Measurements from ENCODE around the gene CUEDC2.

The CUEDC2 gene

DNA sequence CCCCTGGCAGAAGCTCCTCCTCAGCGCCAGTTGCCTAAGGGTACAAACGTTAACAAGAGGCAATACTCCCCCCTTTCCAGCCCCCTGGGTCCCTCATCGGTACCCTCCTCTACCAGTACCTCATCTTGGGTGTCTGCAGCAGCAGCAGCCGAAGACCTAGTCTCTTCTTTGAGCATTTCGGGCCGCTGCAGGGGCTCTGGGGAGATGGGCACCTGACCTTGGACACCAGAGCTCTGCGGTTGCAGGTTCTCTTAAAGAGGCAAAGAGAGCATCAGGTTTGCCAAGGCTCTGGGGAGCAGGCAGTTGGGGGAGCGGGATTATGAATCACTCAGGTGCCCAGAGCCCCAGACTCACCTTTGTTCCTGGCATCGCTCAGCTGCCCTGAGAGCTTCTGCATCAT, 8.2 kb downstream of the CUEDC2 start:
- ATAC-seq, result no peak

DNA sequence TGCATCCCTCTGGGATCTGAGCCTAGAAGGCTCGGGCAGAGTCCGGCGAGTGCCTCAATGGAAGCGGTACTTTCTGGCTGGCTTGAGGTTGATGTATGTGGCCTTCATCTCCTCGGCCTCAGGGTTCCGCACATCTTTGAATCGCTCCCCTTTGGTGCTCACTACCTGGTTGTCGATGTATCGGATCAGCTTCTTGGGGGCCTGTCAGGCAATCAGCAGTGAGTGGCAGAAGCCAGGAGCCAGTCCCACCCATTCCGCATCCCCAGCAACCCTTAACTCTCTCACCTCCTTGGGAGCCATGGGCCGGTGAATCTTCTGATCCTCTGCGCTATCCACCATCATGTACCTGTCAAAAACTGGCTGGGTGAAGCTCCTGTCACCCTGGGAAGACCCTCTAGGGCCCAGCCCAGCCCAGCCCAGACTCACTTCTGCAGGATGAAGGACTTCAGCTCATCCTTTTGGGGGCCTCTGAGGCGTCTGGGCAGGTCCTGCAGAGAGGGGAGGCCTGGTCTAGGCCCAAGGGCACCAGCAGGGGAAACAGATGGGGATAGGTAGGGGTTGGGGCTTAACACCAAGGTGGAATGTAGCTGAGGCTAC, 8.9 kb downstream of the CUEDC2 start:
- no peak for ATAC-seq

DNA sequence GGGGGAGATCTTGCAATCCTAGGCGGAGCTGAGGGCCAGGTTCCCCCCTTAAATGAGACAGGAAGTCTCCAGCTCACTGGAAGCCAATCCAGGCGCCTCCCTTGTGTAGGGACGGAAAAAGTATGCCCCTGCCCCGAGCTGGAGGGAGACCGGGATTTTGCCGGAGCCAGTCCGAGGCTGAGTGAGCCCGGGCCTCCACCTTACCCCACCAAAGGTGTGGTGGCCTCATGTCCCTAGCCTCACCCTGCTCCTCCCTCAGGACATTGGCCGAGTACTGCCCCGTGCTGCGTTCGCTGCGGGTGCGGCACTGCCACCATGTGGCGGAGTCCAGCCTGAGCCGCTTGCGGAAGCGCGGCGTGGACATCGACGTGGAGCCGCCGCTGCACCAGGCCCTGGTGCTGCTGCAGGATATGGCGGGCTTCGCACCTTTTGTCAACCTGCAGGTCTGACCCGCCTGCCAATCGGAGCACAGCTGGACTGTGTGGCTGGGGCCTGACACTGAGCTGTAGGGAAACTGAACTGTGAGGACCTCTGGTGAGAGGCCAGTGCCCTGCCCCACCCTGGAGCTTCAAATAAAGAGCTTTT, 9.7 kb downstream of the CUEDC2 start:
- ATAC-seq, result peak; percentile 8

DNA sequence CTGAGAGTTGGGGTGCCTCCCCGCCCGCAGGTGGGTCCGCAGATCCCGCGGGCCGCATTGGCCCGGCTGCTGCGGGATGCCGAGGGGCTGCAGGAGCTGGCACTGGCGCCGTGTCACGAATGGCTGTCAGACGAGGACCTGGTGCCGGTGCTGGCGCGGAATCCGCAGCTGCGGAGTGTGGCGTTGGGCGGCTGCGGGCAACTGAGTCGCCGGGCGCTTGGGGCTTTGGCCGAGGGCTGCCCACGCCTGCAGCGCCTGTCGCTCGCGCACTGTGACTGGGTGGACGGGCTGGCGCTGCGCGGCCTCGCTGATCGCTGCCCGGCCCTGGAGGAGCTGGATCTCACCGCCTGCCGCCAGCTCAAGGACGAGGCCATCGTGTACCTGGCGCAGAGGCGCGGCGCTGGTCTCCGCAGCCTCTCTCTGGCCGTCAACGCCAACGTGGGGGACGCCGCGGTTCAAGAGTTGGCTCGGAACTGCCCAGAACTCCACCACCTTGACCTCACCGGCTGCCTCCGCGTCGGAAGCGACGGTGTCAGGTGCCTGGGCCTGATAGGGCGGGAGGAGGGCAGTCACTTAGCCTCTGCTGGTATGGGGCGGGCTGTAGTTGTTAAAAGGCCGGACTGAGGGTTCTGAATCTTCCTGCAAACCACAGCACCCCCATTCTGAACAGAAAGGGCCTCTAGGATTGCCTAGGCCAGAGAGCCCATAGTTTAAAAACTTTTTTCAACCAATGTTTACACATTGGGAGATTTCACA, 10.4 kb downstream of the CUEDC2 start:
- ATAC-seq, result peak; percentile 1 to 5

DNA sequence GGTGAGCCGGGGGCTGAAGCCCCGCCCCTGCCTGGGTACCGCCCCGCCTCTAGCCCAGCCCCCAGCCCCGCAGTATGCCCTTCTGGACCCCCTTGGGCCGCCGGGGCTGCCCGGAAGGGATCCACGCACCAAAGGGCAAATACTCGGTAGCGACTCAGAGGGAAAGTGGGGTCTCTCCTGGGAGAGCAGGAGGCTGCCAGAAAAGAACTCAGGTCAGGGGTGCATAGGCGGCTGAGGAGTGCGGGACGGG, 10.9 kb downstream of the CUEDC2 start:
- ATAC-seq, result no peak

DNA sequence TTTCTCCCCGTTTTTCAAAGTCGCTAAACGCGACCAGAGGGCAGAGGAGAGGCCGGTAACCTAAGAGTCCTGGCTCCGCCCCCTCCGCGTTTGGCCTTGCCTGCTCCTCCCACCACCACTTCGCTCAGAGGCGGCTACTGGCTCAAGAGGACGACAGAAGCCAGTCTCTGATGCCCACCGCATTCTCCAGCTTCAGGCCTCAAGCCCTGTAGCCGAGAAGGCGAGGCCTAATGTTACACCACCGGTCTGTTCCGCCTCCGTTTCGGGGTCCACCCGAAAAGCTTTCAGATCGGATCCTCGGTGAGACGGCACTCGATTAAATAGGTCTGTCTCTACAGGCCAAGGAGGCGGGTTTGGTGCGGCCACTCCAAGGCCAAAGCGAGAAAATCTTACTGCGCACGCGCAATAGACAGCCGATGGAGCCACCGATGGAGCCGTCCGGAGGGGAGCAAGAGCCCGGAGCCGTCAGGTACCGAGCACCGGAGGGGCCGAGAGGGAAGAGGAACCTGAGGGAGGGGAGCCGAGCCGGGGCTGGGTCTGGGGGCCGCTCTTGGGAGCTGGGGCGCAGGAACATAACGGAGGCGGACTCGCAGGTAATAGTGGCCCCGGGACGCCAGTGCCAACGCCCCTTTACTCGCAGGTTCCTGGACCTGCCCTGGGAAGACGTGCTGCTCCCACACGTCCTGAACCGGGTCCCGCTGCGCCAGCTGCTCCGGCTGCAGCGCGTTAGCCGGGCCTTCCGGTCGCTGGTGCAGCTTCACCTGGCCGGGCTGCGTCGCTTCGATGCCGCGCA, 11.5 kb downstream of the CUEDC2 start, which contains the start of gene FBXL15:
Gene FBXL15, plus strand, starts transcription at position 123 of the 793 bp plus-strand sequence. Its CDS starts 294 bp downstream, at position 417.
- peak; percentile 80 to 85 for ATAC-seq

DNA sequence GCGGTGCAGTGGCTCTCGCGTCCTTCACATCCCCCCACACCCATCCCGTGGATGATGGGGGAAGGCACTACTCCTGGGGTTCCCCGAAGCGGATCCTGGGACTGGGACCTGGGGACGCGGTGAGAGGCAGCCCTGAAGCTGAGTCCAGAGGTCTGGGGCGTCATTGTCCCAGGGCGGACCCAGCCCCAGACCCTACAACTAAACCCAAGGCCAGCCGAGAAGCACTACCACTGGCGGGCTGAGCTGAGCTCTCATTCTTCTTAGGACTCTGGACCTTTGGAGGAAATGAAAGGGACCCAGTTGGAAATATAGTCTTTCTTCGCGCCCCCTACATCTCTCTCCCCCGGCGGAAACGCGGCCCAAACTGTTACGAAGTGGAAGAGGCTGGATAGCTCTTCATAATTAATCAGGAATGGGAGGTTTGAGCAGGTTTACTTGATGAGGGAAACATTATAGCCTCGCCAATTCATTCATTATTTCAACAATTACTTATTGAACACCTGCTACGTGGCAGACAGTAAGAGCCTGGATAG, 12.1 kb downstream of the CUEDC2 start:
- ATAC-seq, result no peak

DNA sequence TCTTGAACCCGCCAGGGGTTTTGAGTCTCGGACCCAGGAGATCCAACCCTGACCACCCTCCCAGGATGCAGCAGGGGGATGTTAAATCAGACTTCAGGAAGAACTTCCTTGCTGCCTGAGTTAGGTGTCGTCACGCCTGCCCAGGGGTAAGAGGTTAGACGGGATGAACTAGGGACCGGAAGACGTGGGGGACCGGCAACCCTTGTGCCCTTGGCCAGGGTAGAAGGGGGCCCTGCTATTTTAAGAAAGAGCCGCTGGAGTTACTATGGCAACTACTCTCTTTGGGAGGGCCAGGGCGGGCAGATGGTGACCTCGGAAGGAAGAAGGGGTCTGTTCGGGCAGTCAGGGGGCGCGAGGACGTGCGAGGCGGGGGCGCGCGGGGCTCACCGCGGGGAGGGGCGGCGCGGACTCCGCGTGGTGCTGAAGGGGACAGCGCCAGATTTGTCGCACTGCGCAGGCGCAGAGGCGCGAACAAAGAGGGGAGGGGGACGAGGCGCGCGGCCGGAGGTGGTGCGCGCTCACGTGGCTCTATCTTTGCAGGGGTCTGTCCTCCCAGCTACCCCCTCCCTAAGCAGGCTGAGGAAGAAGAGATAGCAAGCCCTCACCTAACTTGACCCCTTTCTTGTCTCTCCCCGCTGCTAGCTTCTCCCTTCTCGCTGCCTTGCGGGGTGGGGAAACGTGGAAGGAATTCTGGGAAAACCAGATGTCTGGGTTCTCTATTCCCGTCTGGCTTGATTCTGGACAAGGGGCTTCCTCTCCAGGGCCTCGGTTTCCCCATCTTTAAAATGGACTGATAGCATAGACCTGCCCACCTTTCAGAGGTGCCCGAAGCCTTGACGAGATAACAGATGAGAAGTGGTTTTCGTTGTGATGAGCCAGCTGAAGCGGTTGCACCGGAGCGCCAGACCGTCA, 12.8 kb downstream of the CUEDC2 start:
- no peak for ATAC-seq

DNA sequence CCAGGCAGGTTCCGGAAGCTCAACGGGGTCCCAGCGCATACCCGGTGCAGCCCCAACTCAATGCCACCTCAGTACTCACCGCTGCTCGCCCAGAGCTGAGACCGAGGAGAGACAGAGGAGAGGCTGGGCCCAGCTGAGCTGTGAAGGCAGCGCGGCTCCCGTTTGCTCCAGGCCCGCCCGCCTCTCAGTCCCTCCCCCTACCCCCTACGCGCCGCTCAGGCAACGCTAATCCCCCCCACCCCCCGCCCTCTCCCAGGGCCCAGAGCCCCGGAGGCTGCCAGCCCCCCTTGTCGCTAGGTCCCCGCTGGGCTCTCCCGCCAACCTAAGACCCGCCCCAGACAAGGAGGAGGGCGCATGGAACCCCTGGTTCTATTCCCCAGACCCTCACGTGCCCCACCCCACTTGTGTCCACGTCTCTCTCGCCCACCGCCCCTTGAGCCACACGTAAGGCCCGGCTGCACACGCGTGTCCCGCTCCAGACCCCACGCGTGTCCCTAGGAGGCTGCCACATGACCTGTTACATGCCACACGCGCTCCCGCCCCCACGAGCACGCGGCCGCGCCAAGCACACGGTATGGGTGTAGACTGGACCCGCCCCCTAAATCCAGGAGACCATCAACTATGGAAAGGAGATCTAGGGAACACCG, 13.6 kb downstream of the CUEDC2 start, which contains the start of gene PSD:
Gene PSD, minus strand, starts transcription at position 164 of the 647 bp plus-strand sequence. CDS start 1,747 bp downstream, outside the sequence.
- no peak for ATAC-seq

DNA sequence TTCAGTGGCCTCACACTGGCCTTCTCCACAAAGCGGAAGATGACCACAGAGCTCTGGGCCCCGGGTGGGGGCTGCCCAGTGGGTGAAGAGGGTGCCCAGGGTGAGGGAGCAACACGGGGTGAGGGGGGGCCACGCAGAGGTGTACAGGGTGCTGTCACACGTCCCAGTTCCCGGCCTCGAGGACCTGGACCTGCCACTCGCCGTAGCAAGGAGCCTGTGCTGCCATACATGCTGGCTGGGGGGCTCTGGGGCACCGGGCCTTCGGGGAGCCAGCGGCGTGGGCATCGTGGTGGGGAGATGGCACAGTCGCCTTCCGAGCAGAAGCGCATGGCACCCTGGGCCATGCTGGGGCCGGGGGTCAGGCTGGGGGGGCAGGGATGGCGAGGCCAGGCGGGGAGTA, 15.7 kb downstream of the CUEDC2 start:
- ATAC-seq, result no peak

DNA sequence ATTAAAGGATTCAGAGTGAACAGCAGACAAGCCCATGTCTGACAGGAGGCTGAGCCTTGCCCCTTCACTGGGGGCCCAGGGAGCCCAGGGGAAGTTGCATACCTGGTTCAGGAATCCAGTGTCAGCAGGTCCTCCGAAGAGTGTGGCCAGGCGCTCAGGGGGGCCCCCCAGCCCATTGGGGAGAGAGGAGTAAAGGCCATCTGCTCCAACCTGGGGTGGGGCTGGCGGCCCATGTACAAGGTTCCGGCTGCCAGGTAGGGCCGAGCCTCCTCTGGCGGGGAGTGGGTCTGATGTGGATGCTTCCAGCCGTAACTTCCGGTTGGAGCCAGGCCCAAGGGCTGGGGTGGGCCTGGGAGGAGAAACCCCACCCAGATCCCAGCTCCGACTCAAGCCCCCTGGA, 16.1 kb downstream of the CUEDC2 start:
- ATAC-seq, result no peak

DNA sequence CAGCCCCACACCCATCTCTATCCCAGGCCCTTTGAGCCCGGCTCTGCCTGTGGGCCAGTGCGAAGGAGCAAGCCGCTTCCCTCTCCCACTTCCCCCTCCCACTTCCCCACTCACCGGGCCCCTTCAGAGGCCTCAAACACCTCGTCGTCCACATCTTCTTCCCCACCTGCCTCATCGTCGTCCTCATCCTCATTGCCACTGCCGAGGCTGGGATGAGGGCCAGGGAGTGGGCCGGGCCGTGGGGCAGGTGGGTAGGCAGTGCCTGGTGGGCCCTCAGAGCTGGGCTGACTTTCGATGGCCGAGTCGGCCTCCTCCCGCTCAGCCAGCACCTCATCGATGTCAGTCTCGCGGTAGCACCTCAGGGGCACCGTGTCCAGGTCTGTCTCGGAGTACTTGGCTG, 17.6 kb downstream of the CUEDC2 start:
- ATAC-seq, result no peak

DNA sequence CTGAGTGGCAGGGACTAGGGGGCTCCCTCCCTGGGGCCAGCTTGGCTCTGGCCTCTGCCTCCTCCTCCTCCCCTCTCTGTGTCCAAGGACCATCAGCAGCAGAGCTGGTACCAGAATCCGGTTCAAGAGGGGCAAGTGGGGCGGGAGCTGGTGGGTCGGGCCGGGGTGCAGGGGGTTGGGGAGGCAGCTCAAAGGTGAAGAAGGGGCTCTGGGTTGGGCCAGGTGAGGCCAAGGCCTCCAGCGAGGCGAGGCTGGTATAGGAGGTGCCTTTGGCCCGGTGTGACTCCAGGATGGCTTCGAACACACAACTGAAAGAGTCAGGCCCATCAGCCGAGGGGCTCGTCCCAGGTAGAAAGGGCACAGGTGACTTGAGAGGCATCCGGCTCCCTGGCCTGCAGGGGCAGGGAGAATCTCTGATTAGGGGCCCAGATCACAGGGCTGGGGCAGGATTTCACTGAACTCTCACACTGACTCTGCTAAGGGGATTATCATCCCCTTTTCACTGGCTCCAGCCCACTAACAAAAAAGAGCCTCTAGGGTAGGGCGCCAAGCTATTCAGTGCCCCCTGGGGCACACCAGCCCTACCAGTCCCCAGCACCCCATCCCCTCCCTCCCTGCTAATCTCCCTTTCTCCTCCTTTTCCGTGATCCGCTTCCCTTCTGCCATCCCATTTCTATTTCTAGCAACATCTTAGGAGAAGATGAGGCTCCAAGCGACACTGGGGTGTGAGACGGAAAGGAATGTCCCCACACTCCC, 18.4 kb downstream of the CUEDC2 start:
- ATAC-seq, result no peak

DNA sequence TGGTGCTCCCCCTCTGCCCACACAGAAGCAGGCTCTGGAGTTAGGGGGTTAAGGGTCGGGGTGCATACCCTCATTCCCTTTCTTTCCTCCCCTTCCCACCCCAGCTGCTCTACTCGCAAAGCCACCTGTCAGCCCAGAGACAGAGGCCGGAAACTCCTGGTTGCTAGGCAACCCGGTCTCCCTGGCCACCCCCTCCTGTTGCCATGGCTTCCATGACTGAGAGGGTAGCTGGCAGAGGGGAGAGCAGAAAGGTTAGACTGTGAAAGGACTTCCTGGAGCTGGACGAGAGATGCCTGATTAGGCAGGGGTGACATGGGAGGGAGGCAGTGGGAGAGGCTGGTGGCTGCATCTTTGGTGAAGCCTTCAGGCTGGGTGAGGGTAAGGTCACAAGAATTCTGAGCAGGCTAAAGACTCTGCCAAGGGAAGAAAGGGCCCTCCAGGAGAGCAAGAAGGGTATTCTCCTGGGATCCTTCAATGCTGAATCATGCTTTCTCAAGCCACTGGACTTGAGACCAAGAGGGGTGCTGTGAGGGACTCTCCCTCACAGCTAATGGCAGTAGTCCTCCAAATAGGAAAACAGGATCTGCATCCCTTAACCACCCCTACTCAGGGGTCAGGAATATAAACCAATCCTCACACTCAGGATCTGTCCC, 19.2 kb downstream of the CUEDC2 start:
- ATAC-seq, result peak; percentile 41 to 51

DNA sequence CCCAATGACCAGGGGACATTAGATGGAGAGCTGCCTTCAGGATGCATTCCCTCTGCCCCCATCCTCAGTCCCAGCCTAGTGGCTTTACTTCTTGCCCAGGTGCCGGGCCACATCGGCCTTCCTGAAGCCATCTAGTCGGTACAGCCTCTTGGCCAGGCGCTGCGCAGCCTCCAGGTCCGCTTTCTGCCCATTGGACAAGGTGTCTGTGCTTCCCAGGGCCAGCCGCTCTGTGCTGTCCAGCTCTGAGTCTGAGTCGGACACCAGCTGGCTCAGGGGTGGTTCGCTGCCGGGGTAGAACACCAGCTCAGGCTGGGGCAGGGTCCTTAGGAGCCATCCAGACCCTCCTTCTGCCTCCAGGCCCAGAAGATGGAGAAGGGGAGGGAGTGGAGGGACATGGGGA, 20.1 kb downstream of the CUEDC2 start:
- ATAC-seq, result no peak

DNA sequence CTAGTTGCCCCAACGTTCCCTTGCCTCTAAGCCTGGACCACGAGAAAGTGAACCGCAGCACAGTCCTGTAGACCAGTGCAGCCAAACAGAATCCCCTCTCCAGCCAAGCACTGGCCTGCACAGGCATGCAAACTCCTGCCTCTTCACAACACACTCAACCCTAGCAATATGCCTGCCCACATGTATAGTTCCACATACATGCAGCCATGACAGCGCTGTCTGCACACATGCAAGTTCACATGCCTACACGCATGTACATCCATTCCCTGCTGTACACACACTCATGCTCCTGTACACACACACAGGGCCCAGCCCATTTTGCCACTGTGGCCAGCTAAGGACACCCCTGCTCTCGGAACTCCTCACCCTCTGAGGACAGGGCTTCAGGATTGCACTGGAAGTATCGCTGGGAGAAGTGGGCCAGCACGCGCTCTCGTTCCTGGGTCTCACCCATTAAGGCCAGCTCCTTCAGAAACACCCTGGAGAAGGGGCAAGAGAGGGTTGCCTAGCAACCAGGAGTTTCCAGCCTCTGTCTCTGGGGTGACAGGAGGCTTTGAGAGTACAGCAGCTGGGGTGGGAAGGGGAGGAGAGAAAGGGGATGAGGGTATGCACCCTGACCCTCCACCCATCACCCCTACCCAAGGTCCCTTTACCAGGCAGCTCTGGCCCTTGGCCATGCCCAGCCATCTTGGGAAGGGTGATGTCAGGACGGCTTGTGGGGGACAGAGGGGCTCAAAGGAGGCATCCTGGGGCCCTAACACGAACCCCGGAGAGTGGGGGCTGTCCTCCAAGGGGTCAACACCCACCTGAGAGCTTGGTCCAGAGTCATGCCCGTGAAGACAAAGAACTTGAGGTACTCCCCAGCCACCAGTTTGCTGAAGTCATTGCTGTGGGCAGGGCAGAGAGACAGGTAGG, 20.8 kb downstream of the CUEDC2 start:
- no peak for ATAC-seq

DNA sequence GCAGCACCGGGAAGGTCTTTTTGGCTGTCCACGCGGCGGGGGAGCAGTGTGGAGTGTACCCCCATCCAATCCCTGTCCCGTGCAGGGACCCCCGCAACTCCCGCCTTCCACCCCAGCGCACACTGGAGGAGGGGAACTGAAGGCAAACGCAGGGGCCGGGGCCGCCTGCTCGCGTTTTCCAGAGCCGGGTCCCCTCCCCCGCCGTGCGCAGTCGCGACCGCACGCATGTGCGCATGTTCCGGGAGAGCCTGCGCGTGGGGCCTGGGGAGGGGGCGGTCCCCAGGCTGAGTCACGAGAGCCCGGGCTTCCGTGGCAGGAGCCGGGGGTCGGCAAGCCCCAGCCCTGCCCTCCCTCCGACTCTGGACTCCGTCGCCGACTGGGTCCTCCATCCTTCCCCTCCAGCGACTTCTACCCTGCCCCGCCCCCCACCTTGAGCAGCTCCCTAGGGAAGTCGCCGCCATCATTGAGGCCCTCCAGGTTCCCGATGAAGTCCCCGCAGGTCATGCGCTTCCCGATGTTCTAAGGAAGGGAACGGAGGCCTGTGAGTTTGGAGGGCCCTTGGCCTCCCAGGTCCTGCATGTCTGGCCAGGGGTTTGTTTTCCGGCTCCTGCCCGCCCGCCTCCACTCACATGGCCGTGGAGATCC, 21.8 kb downstream of the CUEDC2 start:
- ATAC-seq, result no peak

DNA sequence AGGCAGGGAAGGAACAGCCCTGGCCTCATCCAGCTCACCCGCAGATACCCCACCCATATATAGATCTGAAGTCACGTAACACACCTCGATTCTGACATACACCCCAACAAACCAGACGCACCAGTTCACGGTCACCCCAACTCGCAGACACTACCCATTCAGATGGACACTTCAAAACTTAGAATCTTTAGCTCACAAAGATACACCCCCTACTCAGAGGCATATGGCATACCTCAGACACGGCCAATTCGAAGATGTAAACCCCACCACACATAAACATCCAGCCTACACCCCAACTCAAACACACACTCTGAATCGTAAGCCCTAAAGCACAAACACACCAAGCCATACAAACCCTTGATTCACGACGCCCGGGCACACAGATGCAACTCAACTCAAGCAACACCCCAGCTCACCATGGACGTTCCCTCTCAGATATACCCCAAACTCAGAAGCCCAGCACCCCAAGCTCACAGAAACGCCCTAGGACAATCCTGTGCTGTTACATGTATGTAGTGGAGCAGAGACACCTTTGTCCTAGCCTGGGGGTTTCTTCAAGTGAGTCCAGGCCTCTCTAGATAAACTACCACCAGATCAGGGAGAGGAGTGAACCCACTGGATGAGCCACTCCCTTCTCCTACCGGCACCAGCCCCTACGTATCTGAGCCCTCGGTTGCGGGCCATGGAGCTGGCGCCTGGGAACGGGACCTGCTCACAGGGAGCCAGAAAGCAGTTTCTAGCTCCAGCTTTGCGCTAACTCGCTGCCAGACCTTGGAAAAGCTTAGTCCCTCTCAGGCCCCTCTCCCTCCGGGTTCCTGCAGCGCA, 22.6 kb downstream of the CUEDC2 start:
- ATAC-seq, result no peak

All from activated CD4-positive, CD25-positive, alpha-beta regulatory T cell treated with anti-CD3 and anti-CD28 coated beads, Interleukin-2, amount 50 U/mL, for 24 hours (primary cell).